Mucosa of rectum (tissue), 2 donors: Measurements from ENCODE around the gene ZNF425.
"Not testable (repeated sequence)": the region's sequence is repeated elsewhere in the genome, so short reads cannot be mapped to it uniquely, and the experiment has no call there.

Experiments used
- H3K27ac ChIP-seq, 2 donors: one replicate each; pipeline ENCODE4 v1.7.0; 2013; ENCODE audit warnings: inconsistent platforms in 2 of 2, low read depth in 2 of 2, low read length in 2 of 2
- H3K27me3 ChIP-seq, 2 donors: one replicate each; pipeline ENCODE4 v1.7.0; 2013; ENCODE audit warnings: low read length in 2 of 2; ENCODE audit not compliant: control insufficient read depth in 2 of 2, insufficient read depth in 2 of 2
- H3K36me3 ChIP-seq, 2 donors: one replicate each; pipeline ENCODE4 v1.7.0; 2013; ENCODE audit warnings: low read length in 2 of 2; ENCODE audit not compliant: control insufficient read depth in 2 of 2, insufficient read depth in 2 of 2
- H3K4me1 ChIP-seq, 2 donors: one replicate each; pipeline ENCODE4 v1.7.0; 2013; ENCODE audit warnings: low read length in 2 of 2, mild to moderate bottlenecking in 1 of 2; ENCODE audit not compliant: control insufficient read depth in 2 of 2, insufficient read depth in 2 of 2
- H3K4me3 ChIP-seq, 2 donors: one replicate each; pipeline ENCODE4 v1.7.0; 2013; ENCODE audit warnings: low read length in 2 of 2
- H3K9ac ChIP-seq, 2 donors: one replicate each; pipeline ENCODE4 v1.7.0; 2013; ENCODE audit warnings: low read length in 2 of 2, low read depth in 1 of 2, mild to moderate bottlenecking in 1 of 2
- H3K9me3 ChIP-seq, 2 donors: one replicate each; pipeline ENCODE4 v1.7.0; 2013; ENCODE audit warnings: low read length in 2 of 2; ENCODE audit not compliant: control insufficient read depth in 2 of 2
- donor health status: healthy.
- donor health status: Normal muscosa, but diverticular disease.

The ZNF425 gene

GRCh38 chr7:149075286-149075685, 50.8 kb downstream of the ZNF425 start:
- no peaks in the 10 kb centered on the region for H3K27me3 ChIP-seq
- no peak overlapping the region for H3K27ac ChIP-seq
- H3K4me1 ChIP-seq: no peaks in the 10 kb centered on the region
- H3K9me3 ChIP-seq: no peaks in the 10 kb centered on the region
- no peak overlapping the region for H3K9ac ChIP-seq
- H3K4me3 ChIP-seq: no peak overlapping the region
- peaks cover 23 to 24% of the 10 kb centered on the region in 2 donors for H3K36me3 ChIP-seq

DNA sequence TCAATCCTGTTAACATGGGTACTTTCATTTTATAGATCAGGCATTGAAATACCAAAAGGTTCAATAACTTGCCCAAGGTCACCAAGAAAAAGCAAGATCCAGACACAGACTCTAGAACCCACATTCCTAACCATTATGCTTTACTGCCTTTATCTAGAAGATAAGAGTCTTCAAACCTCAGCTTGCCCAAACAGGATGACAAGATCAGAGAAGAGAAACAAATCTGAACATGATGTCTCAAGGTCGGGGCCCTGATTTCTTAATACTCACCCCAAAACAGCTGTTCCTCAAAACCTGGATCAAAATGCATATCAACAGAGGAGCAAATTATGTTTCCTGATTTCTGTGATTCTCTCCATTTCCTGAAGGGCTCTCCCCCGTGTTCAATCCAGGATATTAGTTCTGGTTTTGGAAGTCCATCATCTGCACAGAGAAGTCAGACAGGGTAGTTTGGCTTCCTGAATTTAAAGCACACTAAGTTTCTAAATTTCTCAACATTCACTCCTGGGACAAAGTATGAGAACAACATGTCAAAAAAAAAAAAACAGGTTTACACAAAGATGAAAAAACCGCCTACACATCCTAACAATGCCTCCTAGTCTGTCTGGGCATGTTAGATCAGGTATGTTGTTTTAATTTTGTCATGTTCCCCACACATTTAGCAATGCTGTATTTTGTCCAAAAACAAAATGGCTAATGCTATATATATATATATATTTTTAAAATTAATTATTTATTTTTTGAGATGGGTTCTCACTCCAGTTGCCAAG, 51.8 kb downstream of the ZNF425 start:
- no peak overlapping the region for H3K9ac ChIP-seq
- H3K4me3 ChIP-seq: no peak overlapping the region
- H3K36me3 ChIP-seq: peaks cover 23 to 26% of the 10 kb centered on the region in 2 donors
- no peaks in the 10 kb centered on the region for H3K4me1 ChIP-seq
- H3K27ac ChIP-seq: no peak overlapping the region
- H3K27me3 ChIP-seq: no peaks in the 10 kb centered on the region
- no peaks in the 10 kb centered on the region for H3K9me3 ChIP-seq

GRCh38 chr7:149072438-149072775, 53.7 kb downstream of the ZNF425 start:
- H3K4me1 ChIP-seq: no peaks in the 10 kb centered on the region
- H3K36me3 ChIP-seq: peaks cover 23 to 26% of the 10 kb centered on the region in 2 donors
- H3K4me3 ChIP-seq: no peak overlapping the region
- H3K27me3 ChIP-seq: no peaks in the 10 kb centered on the region
- no peak overlapping the region for H3K27ac ChIP-seq
- no peaks in the 10 kb centered on the region for H3K9me3 ChIP-seq
- no peak overlapping the region for H3K9ac ChIP-seq

DNA sequence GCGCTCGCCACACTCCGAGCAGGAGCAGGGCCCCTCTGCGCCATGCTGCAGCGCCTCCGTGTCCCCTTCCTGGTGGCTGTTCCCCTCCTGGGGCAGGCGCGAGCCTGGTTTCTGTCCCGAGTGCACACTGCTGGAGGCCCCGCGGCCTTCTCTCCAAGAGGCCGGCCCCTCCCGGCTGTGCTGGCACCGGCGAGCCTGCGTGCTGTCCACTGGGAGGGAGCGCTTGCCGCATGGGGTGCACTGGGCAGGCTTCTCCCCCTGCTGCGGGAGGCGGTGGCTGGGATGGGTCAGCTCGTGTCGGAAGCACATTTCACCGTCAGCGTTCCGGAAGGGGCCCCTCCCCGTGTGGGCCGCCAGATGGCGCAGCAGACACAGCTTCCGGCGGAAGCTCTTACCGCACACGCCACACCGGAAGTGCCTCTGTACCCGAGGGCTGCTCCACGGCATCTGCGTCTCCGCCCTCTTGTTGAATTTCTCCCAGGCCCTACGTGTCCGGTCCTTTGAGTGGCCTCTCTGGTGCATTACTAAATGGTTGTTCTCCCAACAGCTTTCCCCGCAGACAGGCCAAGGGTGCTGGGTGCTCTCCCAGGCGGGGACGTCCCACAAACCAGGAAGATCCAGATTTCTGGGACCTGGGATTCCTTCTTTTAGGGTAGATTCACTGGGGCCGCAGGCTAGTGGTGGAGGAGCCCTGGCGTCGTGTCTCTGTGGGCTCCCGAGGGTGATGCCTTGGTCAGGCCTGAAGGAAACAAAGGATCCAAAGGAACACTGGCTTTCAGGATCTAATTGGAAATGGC, 54.3 kb downstream of the ZNF425 start:
- Histone ChIP-seq H3K9me3 (no peaks in the 10 kb centered on the region), H3K27me3 (no peaks in the 10 kb centered on the region), H3K27ac (no peak overlapping the region), H3K36me3 (peaks cover 20 to 25% of the 10 kb centered on the region in 2 donors), H3K4me1 (no peaks in the 10 kb centered on the region), H3K9ac (no peak overlapping the region), H3K4me3 (no peak overlapping the region)

DNA sequence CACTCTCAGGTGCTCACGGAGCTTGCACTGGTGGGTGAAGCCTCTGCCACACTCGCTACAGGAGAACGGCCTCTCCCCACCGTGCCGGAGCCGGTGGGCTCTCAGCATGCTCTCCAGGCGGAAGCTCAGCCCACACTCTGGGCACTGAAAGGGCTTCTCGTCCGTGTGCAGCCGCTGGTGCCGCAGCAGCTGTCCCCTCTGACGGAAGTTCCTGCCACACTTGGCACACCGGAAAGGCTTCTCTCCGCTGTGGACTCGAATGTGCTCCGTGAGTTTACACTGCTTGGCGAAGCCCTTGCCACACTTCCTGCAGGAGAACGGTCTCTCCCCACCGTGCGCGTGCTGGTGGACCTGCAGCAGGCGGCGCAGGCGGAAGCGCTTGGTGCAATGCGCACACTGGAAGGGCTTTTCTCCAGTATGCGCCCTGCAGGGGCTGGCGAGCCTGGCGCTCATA, 54.9 kb downstream of the ZNF425 start:
- H3K9me3 ChIP-seq: no peaks in the 10 kb centered on the region
- H3K4me3 ChIP-seq: no peak overlapping the region
- H3K9ac ChIP-seq: no peak overlapping the region
- H3K27me3 ChIP-seq: no peaks in the 10 kb centered on the region
- H3K4me1 ChIP-seq: no peaks in the 10 kb centered on the region
- H3K27ac ChIP-seq: no peak overlapping the region
- peaks cover 19 to 24% of the 10 kb centered on the region in 2 donors for H3K36me3 ChIP-seq

- Histone ChIP-seq H3K4me3 (no peak overlapping the region), H3K36me3 (peaks cover 19 to 24% of the 10 kb centered on the region in 2 donors)
Measured at GRCh38 chr7:149070372-149071125, 55.6 kb downstream of the ZNF425 start.

DNA sequence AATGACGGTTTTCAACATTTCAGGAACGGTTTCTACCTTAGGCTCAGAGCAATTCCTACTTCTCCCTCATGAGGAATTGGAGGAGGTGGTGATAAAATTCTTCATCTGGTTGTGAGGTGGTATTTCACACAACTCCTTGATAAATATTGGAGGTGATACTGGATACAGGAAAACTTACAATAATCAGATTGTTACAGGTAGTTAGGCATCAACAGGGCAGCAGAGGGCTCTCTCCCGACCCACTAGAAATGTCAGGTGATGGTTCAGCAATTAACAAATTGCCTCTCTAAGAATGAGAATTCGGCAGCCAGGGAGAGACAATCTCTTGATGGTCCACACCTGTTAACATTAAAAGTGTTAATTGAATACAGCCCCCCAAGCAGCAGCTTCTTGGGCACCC, 58.3 kb downstream of the ZNF425 start:
- H3K4me1 ChIP-seq: peaks cover 0 to 2% of the 10 kb centered on the region in 2 donors
- H3K27me3 ChIP-seq: no peaks in the 10 kb centered on the region
- no peak overlapping the region for H3K27ac ChIP-seq
- H3K9ac ChIP-seq: no peak overlapping the region
- peaks cover 16 to 24% of the 10 kb centered on the region in 2 donors for H3K36me3 ChIP-seq
- H3K9me3 ChIP-seq: no peaks in the 10 kb centered on the region
- no peak overlapping the region for H3K4me3 ChIP-seq

More at GRCh38 chr7:149070372-149071125, 55.6 kb downstream of the ZNF425 start:
- no peak overlapping the region for H3K27ac ChIP-seq
- no peaks in the 10 kb centered on the region for H3K9me3 ChIP-seq
- no peaks in the 10 kb centered on the region for H3K27me3 ChIP-seq
- H3K4me1 ChIP-seq: no peaks in the 10 kb centered on the region
- H3K9ac ChIP-seq: no peak overlapping the region

- H3K4me3 ChIP-seq: no peak overlapping the region
- H3K9ac ChIP-seq: no peak overlapping the region
- no peak overlapping the region for H3K27ac ChIP-seq
- H3K27me3 ChIP-seq: no peaks in the 10 kb centered on the region
- H3K36me3 ChIP-seq: no peaks in the 10 kb centered on the region
- no peaks in the 10 kb centered on the region for H3K9me3 ChIP-seq
- peaks cover 0 to 2% of the 10 kb centered on the region in 2 donors for H3K4me1 ChIP-seq
Measured at GRCh38 chr7:149063476-149063875, 62.6 kb downstream of the ZNF425 start.

GRCh38 chr7:149062217-149062899, 63.8 kb downstream of the ZNF425 start:
- not testable (repeated sequence) for H3K4me1 ChIP-seq, H3K9me3 ChIP-seq, H3K4me3 ChIP-seq, H3K27me3 ChIP-seq, H3K9ac ChIP-seq, H3K36me3 ChIP-seq, H3K27ac ChIP-seq
